ENCODE measurements around the gene UBAP1.
"Not testable (repeated sequence)": the region's sequence is repeated elsewhere in the genome, so short reads cannot be mapped to it uniquely, and the experiment has no call there.

UBAP1 gene

GRCh38 chr9:34272101-34272541 lies 93.3 kb downstream of the UBAP1 start:
- no peak for DNase-seq

- not testable (repeated sequence) for DNase-seq
Observed at GRCh38 chr9:34273588-34273987, 94.7 kb downstream of the UBAP1 start.

GRCh38 chr9:34275811-34276210 lies 97.0 kb downstream of the UBAP1 start:
- no peak for DNase-seq

GRCh38 chr9:34276772-34277171 lies 97.9 kb downstream of the UBAP1 start:
- DNase-seq, result no peak

- DNase-seq, result no peak
Observed at GRCh38 chr9:34279411-34279810, 100.6 kb downstream of the UBAP1 start.

GRCh38 chr9:34282096-34282495 lies 103.3 kb downstream of the UBAP1 start:
- DNase-seq, result no peak

DNA sequence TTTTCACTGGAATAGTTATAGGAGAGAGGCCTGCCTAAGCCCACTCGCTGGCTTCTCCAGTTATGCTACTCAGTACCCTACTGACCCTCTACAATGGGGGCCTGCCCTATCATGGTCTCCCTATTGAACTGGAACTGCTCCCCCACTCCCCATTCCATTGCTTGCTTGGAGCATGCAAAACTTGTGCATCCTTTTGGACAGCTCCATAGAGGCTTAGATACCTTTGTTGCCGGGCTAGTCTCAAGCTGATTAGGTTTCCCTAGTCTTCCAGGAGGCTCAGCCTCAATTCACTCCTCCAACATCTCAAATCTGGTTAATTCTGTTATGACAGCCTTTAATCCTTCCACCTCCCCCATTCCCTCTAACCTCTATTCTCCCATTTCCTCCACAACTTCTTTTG lies 110.3 kb downstream of the UBAP1 start:
- DNase-seq, result no peak

DNA sequence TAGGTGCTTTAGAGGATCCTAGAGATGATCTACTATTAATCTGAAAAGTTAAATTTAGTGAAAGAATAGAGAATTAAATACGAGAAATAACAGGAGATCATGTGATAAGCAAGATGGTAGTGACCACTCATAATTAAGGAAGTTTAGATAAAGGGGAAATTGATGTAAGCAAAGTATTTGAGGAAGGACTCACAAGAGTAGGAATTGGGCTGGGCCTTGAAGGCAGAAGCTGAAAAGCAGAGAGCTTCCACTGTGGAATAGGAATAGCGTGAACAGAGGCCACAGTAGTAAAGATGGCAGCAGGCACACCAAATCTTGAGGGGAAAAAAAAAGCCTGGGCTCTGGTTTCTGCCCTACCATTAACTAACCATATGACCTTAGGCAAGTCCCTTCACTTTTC lies 112.2 kb downstream of the UBAP1 start:
- DNase-seq, result no peak

DNA sequence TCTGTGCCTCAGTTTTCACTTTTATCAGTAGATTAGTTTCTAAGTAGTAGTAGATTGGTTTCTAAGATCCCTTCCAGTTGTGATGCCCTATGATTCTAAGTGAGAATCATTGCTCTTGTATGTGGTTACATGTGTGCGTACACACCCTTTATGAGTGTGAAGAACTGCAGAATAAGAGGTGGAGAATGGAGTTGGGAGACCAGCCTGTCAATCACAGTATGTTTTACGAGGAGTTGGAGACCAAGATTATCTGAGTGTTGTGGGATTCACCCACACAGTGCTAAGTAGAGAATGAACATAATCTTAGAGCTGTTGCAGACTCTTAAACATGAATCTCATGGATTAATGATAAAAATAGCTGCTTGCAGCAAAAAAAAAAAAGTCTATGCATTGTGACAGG lies 112.6 kb downstream of the UBAP1 start:
- DNase-seq, result no peak

GRCh38 chr9:34292552-34292951 lies 113.7 kb downstream of the UBAP1 start:
- DNase-seq, result no peak

GRCh38 chr9:34301064-34301463 lies 122.2 kb downstream of the UBAP1 start:
- DNase-seq, result not testable (repeated sequence)

All from activated CD8-positive, alpha-beta memory T cell treated with anti-CD3 and anti-CD28 coated beads for 24 hours (primary cell).